ENCODE data around the gene JAM3. TPM values are rescaled to one million over a fixed set of nuclear protein-coding genes. Genes with fewer than 3 reads are reported as not detected.

Gene JAM3
- total RNA-seq, 2 donors from 2014 or later: 2.9 to 5.7 TPM

GRCh38 chr11:134062265-134063123 is 6.4 kb upstream of the JAM3 start:
- H3K36me3 Mint-ChIP-seq: no peaks in the 10 kb centered on the region
- no peak overlapping the region for H3K27ac Mint-ChIP-seq
- ATAC-seq (peak in 1 of 2 donors; percentile 50), DNase-seq (ENCODE audit: low spot score) (no peak)
- peaks cover 26 to 51% of the 10 kb centered on the region in 2 donors for H3K27me3 Mint-ChIP-seq
- H3K9me3 Mint-ChIP-seq: no peaks in the 10 kb centered on the region
- H3K4me1 Mint-ChIP-seq (ENCODE audit: low read depth in 2 of 2): peaks cover 0 to 5% of the 10 kb centered on the region in 2 donors
- no peak overlapping the region for H3K4me3 Mint-ChIP-seq

GRCh38 chr11:134063124-134063495 is 5.8 kb upstream of the JAM3 start:
- H3K9me3 Mint-ChIP-seq: no peaks in the 10 kb centered on the region
- no peaks in the 10 kb centered on the region for H3K36me3 Mint-ChIP-seq
- DNase-seq (ENCODE audit: low spot score) (no peak), ATAC-seq (peak in 1 of 2 donors; percentile 15)
- H3K4me3 Mint-ChIP-seq: no peak overlapping the region
- peaks cover 0 to 2% of the 10 kb centered on the region in 2 donors for H3K4me1 Mint-ChIP-seq (ENCODE audit: low read depth in 2 of 2)
- no peak overlapping the region for H3K27ac Mint-ChIP-seq
- peaks cover 22 to 50% of the 10 kb centered on the region in 2 donors for H3K27me3 Mint-ChIP-seq

GRCh38 chr11:134063991-134064747 is 4.7 kb upstream of the JAM3 start:
- no peaks in the 10 kb centered on the region for H3K36me3 Mint-ChIP-seq
- ATAC-seq (no peak), DNase-seq (ENCODE audit: low spot score) (no peak)
- H3K27me3 Mint-ChIP-seq: peaks cover 24 to 54% of the 10 kb centered on the region in 2 donors
- H3K4me3 Mint-ChIP-seq: no peak overlapping the region
- H3K9me3 Mint-ChIP-seq: no peaks in the 10 kb centered on the region
- H3K27ac Mint-ChIP-seq: no peak overlapping the region
- peaks cover 5 to 8% of the 10 kb centered on the region in 2 donors for H3K4me1 Mint-ChIP-seq (ENCODE audit: low read depth in 2 of 2)

GRCh38 chr11:134065381-134065780 is 3.5 kb upstream of the JAM3 start:
- Mint-ChIP-seq H3K27me3 (peaks cover 24 to 54% of the 10 kb centered on the region in 2 donors), H3K4me1 (ENCODE audit: low read depth in 2 of 2) (peaks cover 5 to 8% of the 10 kb centered on the region in 2 donors), H3K27ac (no peak overlapping the region), H3K36me3 (no peaks in the 10 kb centered on the region), H3K9me3 (no peaks in the 10 kb centered on the region), H3K4me3 (no peak overlapping the region)
- ATAC-seq (no peak), DNase-seq (ENCODE audit: low spot score) (no peak)

- H3K4me3 Mint-ChIP-seq: no peak overlapping the region
Measured at GRCh38 chr11:134066943-134067885, 1.7 kb upstream of the JAM3 start.

GRCh38 chr11:134069426-134070341 is 812 bp downstream of the JAM3 start:
- H3K4me3 Mint-ChIP-seq: peak overlapping the region; percentile 37
- no peak for ATAC-seq
- no peaks in the 10 kb centered on the region for H3K36me3 Mint-ChIP-seq
- H3K9me3 Mint-ChIP-seq: no peaks in the 10 kb centered on the region
- peaks cover 5 to 8% of the 10 kb centered on the region in 2 donors for H3K4me1 Mint-ChIP-seq (ENCODE audit: low read depth in 2 of 2)
- peaks cover 30 to 50% of the 10 kb centered on the region in 2 donors for H3K27me3 Mint-ChIP-seq
- no peak overlapping the region for H3K27ac Mint-ChIP-seq
- no peak for DNase-seq (ENCODE audit: low spot score)

More at GRCh38 chr11:134066943-134067885, 1.7 kb upstream of the JAM3 start:
- Mint-ChIP-seq H3K9me3 (no peaks in the 10 kb centered on the region), H3K36me3 (no peaks in the 10 kb centered on the region), H3K27ac (no peak overlapping the region), H3K4me1 (ENCODE audit: low read depth in 2 of 2) (peaks cover 5 to 8% of the 10 kb centered on the region in 2 donors), H3K27me3 (peaks cover 19 to 51% of the 10 kb centered on the region in 2 donors)
- ATAC-seq (no peak), DNase-seq (ENCODE audit: low spot score) (no peak)

- no peak overlapping the region for H3K4me3 Mint-ChIP-seq
- no peaks in the 10 kb centered on the region for H3K9me3 Mint-ChIP-seq
- peaks cover 30 to 49% of the 10 kb centered on the region in 2 donors for H3K27me3 Mint-ChIP-seq
- no peak overlapping the region for H3K27ac Mint-ChIP-seq
- no peaks in the 10 kb centered on the region for H3K36me3 Mint-ChIP-seq
- peaks cover 5 to 8% of the 10 kb centered on the region in 2 donors for H3K4me1 Mint-ChIP-seq (ENCODE audit: low read depth in 2 of 2)
- no peak for ATAC-seq
- no peak for DNase-seq (ENCODE audit: low spot score)
Measured at GRCh38 chr11:134070342-134070845, 1.5 kb downstream of the JAM3 start.

- no peak overlapping the region for H3K27ac Mint-ChIP-seq
- DNase-seq (ENCODE audit: low spot score) (no peak), ATAC-seq (no peak)
- no peak overlapping the region for H3K4me3 Mint-ChIP-seq
- H3K4me1 Mint-ChIP-seq (ENCODE audit: low read depth in 2 of 2): peaks cover 5 to 8% of the 10 kb centered on the region in 2 donors
- H3K36me3 Mint-ChIP-seq: no peaks in the 10 kb centered on the region
- H3K9me3 Mint-ChIP-seq: no peaks in the 10 kb centered on the region
- H3K27me3 Mint-ChIP-seq: peaks cover 27 to 46% of the 10 kb centered on the region in 2 donors
Measured at GRCh38 chr11:134071306-134071705, 2.4 kb downstream of the JAM3 start.

- Mint-ChIP-seq H3K9me3 (no peaks in the 10 kb centered on the region), H3K4me1 (ENCODE audit: low read depth in 2 of 2) (peaks cover 5 to 8% of the 10 kb centered on the region in 2 donors), H3K36me3 (no peaks in the 10 kb centered on the region), H3K4me3 (no peak overlapping the region), H3K27me3 (peaks cover 25 to 43% of the 10 kb centered on the region in 2 donors), H3K27ac (no peak overlapping the region)
- DNase-seq (ENCODE audit: low spot score) (no peak), ATAC-seq (no peak)
Measured at GRCh38 chr11:134071766-134072402, 3.0 kb downstream of the JAM3 start.

- ATAC-seq (no peak), DNase-seq (ENCODE audit: low spot score) (no peak)
- H3K27ac Mint-ChIP-seq: no peak overlapping the region
- no peak overlapping the region for H3K4me3 Mint-ChIP-seq
- H3K9me3 Mint-ChIP-seq: no peaks in the 10 kb centered on the region
- no peaks in the 10 kb centered on the region for H3K36me3 Mint-ChIP-seq
- H3K4me1 Mint-ChIP-seq (ENCODE audit: low read depth in 2 of 2): peaks cover 5 to 8% of the 10 kb centered on the region in 2 donors
- peaks cover 25 to 37% of the 10 kb centered on the region in 2 donors for H3K27me3 Mint-ChIP-seq
Measured at GRCh38 chr11:134072844-134073243, 4.0 kb downstream of the JAM3 start.

GRCh38 chr11:134074346-134074745 is 5.5 kb downstream of the JAM3 start:
- no peak overlapping the region for H3K4me3 Mint-ChIP-seq
- H3K36me3 Mint-ChIP-seq: no peaks in the 10 kb centered on the region
- H3K4me1 Mint-ChIP-seq (ENCODE audit: low read depth in 2 of 2): no peaks in the 10 kb centered on the region
- DNase-seq (ENCODE audit: low spot score) (no peak), ATAC-seq (no peak)
- no peaks in the 10 kb centered on the region for H3K9me3 Mint-ChIP-seq
- no peak overlapping the region for H3K27ac Mint-ChIP-seq
- H3K27me3 Mint-ChIP-seq: peaks cover 18 to 25% of the 10 kb centered on the region in 2 donors

GRCh38 chr11:134074766-134075165 is 5.9 kb downstream of the JAM3 start:
- H3K4me1 Mint-ChIP-seq (ENCODE audit: low read depth in 2 of 2): no peaks in the 10 kb centered on the region
- no peaks in the 10 kb centered on the region for H3K36me3 Mint-ChIP-seq
- H3K27me3 Mint-ChIP-seq: peaks cover 18 to 25% of the 10 kb centered on the region in 2 donors
- no peak for ATAC-seq
- no peaks in the 10 kb centered on the region for H3K9me3 Mint-ChIP-seq
- no peak overlapping the region for H3K4me3 Mint-ChIP-seq
- no peak overlapping the region for H3K27ac Mint-ChIP-seq
- no peak for DNase-seq (ENCODE audit: low spot score)
